Endothelial cell (in vitro differentiated cells): ENCODE measurements around the gene PTPRT. TPM values are rescaled to one million over a fixed set of nuclear protein-coding genes. Genes with fewer than 3 reads are reported as not detected.

Experiments used
- DNase-seq: peaks from one replicate; pipeline ENCODE4 v3.0.0; 2021; ENCODE audit warnings: low spot score
- H3K27ac Mint-ChIP-seq: one replicate; pipeline ENCODE4 v1.8.0; 2021; ENCODE audit warnings: mixed read lengths, inconsistent platforms; ENCODE audit not compliant: unreplicated experiment
- H3K27me3 Mint-ChIP-seq: one replicate; pipeline ENCODE4 v1.8.0; 2021; ENCODE audit warnings: mild to moderate bottlenecking, moderate library complexity, mixed read lengths, inconsistent platforms; ENCODE audit not compliant: unreplicated experiment
- H3K36me3 Mint-ChIP-seq: one replicate; pipeline ENCODE4 v1.8.0; 2021; ENCODE audit warnings: mild to moderate bottlenecking, low read depth, mixed read lengths, inconsistent platforms; ENCODE audit not compliant: unreplicated experiment
- H3K4me1 Mint-ChIP-seq: one replicate; pipeline ENCODE4 v1.8.0; 2021; ENCODE audit warnings: mild to moderate bottlenecking, mixed read lengths, inconsistent platforms; ENCODE audit not compliant: unreplicated experiment
- H3K4me3 Mint-ChIP-seq: one replicate; pipeline ENCODE4 v1.8.0; 2021; ENCODE audit warnings: mild to moderate bottlenecking, mixed read lengths, inconsistent platforms; ENCODE audit not compliant: unreplicated experiment
- H3K9me3 Mint-ChIP-seq: one replicate; pipeline ENCODE4 v1.8.0; 2021; ENCODE audit warnings: mixed read lengths, inconsistent platforms; ENCODE audit not compliant: unreplicated experiment
- CTCF ChIP-seq: fragments of 200-600 bp; sonication (generic); IDR thresholded peaks from one replicate; pipeline ENCODE4 v1.5.0; 2021; ENCODE audit warnings: antibody characterized with exemption; ENCODE audit not compliant: unreplicated experiment
- total RNA-seq: library from RNA; stranded (reverse); fragmentation: NEBNext Ultra II Directional; extraction: Animal tissue kit (Norgen Biotek cat#: 25700); gene quantifications from one replicate; pipeline ENCODE4 v1.2.1, GENCODE V29; 2021; ENCODE audit not compliant: unreplicated experiment

PTPRT gene
- total RNA-seq, 1 donor from 2014 or later: 0.10 TPM

- Mint-ChIP-seq H3K27me3 (peaks cover 1% of the 10 kb centered on the region), H3K36me3 (peaks cover 4% of the 10 kb centered on the region), H3K4me3 (no peak overlapping the region), H3K9me3 (peaks cover 25% of the 10 kb centered on the region), H3K4me1 (no peaks in the 10 kb centered on the region), H3K27ac (no peak overlapping the region)
- no peak for TF ChIP-seq CTCF
- DNase-seq: no peak
Measured at GRCh38 chr20:42749556-42749955, 440.1 kb downstream of the PTPRT start.

GRCh38 chr20:42747765-42748411 lies 441.8 kb downstream of the PTPRT start:
- no peak overlapping the region for H3K27ac Mint-ChIP-seq
- no peak for TF ChIP-seq CTCF
- no peak for DNase-seq
- no peaks in the 10 kb centered on the region for H3K4me1 Mint-ChIP-seq
- peaks cover 33% of the 10 kb centered on the region for H3K9me3 Mint-ChIP-seq
- H3K4me3 Mint-ChIP-seq: no peak overlapping the region
- peaks cover 1% of the 10 kb centered on the region for H3K27me3 Mint-ChIP-seq
- peaks cover 4% of the 10 kb centered on the region for H3K36me3 Mint-ChIP-seq

- H3K27me3 Mint-ChIP-seq: peaks cover 7% of the 10 kb centered on the region
- no peaks in the 10 kb centered on the region for H3K36me3 Mint-ChIP-seq
- no peak overlapping the region for H3K4me3 Mint-ChIP-seq
- no peak overlapping the region for H3K27ac Mint-ChIP-seq
- H3K4me1 Mint-ChIP-seq: no peaks in the 10 kb centered on the region
- no peak for TF ChIP-seq CTCF
- peaks cover 50% of the 10 kb centered on the region for H3K9me3 Mint-ChIP-seq
- DNase-seq: no peak
Measured at GRCh38 chr20:42744756-42745465, 444.8 kb downstream of the PTPRT start.

GRCh38 chr20:42742926-42743325 lies 446.8 kb downstream of the PTPRT start:
- DNase-seq: no peak
- Mint-ChIP-seq H3K27me3 (peaks cover 7% of the 10 kb centered on the region), H3K4me3 (no peak overlapping the region), H3K9me3 (peaks cover 48% of the 10 kb centered on the region), H3K4me1 (no peaks in the 10 kb centered on the region), H3K36me3 (peaks cover 2% of the 10 kb centered on the region), H3K27ac (no peak overlapping the region)
- no peak for TF ChIP-seq CTCF

- Mint-ChIP-seq H3K9me3 (peaks cover 47% of the 10 kb centered on the region), H3K27ac (no peak overlapping the region), H3K4me3 (no peak overlapping the region), H3K36me3 (peaks cover 2% of the 10 kb centered on the region), H3K4me1 (no peaks in the 10 kb centered on the region), H3K27me3 (peaks cover 7% of the 10 kb centered on the region)
- no peak for DNase-seq
- no peak for TF ChIP-seq CTCF
Measured at GRCh38 chr20:42741906-42742305, 447.8 kb downstream of the PTPRT start.
